ENCODE data around the gene ANO2. TPM values are rescaled to one million over a fixed set of nuclear protein-coding genes. Genes with fewer than 3 reads are reported as not detected.

The ANO2 gene
- total RNA-seq, 1 experiment from 2014 or later: 0.68 TPM

DNA sequence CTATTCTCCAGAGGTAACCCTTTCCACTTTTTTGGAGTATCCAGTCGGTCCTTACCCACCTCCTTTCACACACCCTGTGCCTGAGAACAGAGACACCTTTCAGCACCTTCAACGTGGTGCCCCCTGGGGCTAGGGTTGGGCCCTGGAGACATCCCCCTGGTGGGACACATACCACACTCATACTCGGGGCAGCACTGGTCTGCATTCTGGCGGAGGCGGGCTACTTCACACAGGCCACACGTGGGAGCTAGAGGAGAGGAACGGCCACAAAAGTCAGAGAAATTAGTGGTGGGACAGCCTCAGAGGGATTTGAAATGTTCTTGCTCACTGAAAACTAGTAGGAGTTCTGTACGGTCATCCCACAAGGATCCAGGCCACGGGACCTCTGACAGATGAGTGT is 39.8 kb upstream of the ANO2 start:
- CTCF ChIA-PET: interaction anchor here (1.5 kb wide), 1 partner anchor 53 kb away, joined by 3 read pairs; no protein-coding TSS in a partner anchor
- Mint-ChIP-seq H3K4me3 (ENCODE audit: unreplicated experiment) (no peak overlapping the region), H3K9me3 (ENCODE audit: unreplicated experiment) (no peaks in the 10 kb centered on the region), H3K27me3 (ENCODE audit: insufficient read depth, unreplicated experiment) (peaks cover 9% of the 10 kb centered on the region), H3K27ac (ENCODE audit: unreplicated experiment) (no peak overlapping the region), H3K4me1 (ENCODE audit: low read depth, unreplicated experiment) (peaks cover 6% of the 10 kb centered on the region), H3K36me3 (ENCODE audit: insufficient read depth, unreplicated experiment) (no peaks in the 10 kb centered on the region)
- Histone ChIP-seq H3K4me1 (no peaks in the 10 kb centered on the region), H3K27me3 (replicated peaks; ENCODE audit: control insufficient read depth, insufficient read depth, low read length) (no peaks in the 10 kb centered on the region), H3K36me3 (ENCODE audit: control insufficient read depth, insufficient read depth, low read length) (no peaks in the 10 kb centered on the region), H3K9me3 (no peaks in the 10 kb centered on the region), H3K4me3 (ENCODE audit: low read depth, low read length) (no peak overlapping the region)
- TF ChIP-seq, protein P1, sequence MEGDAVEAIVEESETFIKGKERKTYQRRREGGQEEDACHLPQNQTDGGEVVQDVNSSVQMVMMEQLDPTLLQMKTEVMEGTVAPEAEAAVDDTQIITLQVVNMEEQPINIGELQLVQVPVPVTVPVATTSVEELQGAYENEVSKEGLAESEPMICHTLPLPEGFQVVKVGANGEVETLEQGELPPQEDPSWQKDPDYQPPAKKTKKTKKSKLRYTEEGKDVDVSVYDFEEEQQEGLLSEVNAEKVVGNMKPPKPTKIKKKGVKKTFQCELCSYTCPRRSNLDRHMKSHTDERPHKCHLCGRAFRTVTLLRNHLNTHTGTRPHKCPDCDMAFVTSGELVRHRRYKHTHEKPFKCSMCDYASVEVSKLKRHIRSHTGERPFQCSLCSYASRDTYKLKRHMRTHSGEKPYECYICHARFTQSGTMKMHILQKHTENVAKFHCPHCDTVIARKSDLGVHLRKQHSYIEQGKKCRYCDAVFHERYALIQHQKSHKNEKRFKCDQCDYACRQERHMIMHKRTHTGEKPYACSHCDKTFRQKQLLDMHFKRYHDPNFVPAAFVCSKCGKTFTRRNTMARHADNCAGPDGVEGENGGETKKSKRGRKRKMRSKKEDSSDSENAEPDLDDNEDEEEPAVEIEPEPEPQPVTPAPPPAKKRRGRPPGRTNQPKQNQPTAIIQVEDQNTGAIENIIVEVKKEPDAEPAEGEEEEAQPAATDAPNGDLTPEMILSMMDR (IDR thresholded peaks at IDR 0.05; ENCODE audit: insufficient read depth in 1 of 2, low read depth in 1 of 2, low read length in 1 of 2, severe bottlenecking in 1 of 2, unreplicated experiment in 1 of 2): no peak
- DNase-seq: no peak
- intact Hi-C loops (cut with micrococcal nuclease; ENCODE audit: unreplicated experiment): no loop called here
- BruUV-seq (replicated peaks): no TSS peak
- POLR2A ChIA-PET: no interaction called here

DNA sequence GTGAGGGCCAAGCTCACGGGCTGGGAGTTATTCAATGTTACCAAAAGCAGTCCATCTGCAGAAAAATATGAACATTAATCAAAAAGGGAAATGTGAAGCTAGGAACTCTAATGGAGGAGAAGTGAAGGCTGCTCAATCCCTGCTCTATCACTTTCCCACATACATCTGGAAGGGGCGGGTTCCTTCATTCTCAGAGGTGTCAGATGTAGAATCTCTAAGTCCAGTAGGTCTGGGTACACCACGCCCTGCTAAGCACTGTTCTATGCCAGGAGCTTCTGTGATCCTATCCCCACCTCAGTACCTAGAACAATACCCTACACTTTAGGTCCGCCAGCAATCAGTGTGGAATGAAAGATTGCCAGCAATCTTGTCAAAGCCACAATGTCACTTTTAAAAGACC is 37.0 kb upstream of the ANO2 start:
- Histone ChIP-seq H3K36me3 (ENCODE audit: control insufficient read depth, insufficient read depth, low read length) (no peaks in the 10 kb centered on the region), H3K4me1 (no peaks in the 10 kb centered on the region), H3K4me3 (ENCODE audit: low read depth, low read length) (no peak overlapping the region), H3K9me3 (no peaks in the 10 kb centered on the region; the same call in 1 of the 2 replicates), H3K27me3 (replicated peaks; ENCODE audit: control insufficient read depth, insufficient read depth, low read length) (no peaks in the 10 kb centered on the region)
- Mint-ChIP-seq H3K9me3 (ENCODE audit: unreplicated experiment) (no peaks in the 10 kb centered on the region), H3K36me3 (ENCODE audit: insufficient read depth, unreplicated experiment) (no peaks in the 10 kb centered on the region), H3K27ac (ENCODE audit: unreplicated experiment) (no peak overlapping the region), H3K4me3 (ENCODE audit: unreplicated experiment) (no peak overlapping the region), H3K4me1 (ENCODE audit: low read depth, unreplicated experiment) (no peaks in the 10 kb centered on the region), H3K27me3 (ENCODE audit: insufficient read depth, unreplicated experiment) (peaks cover 13% of the 10 kb centered on the region)
- no TSS peak for BruUV-seq (replicated peaks)
- POLR2A ChIA-PET: no interaction called here
- no peak for DNase-seq
- TF ChIP-seq, protein P1 (IDR thresholded peaks at IDR 0.05; ENCODE audit: insufficient read depth in 1 of 2, low read depth in 1 of 2, low read length in 1 of 2, severe bottlenecking in 1 of 2, unreplicated experiment in 1 of 2): no peak
- CTCF ChIA-PET: interaction anchor here (0.7 to 1.6 kb wide), 2 partner anchors 16 to 56 kb away, joined by 4 to 6 read pairs; no protein-coding TSS in a partner anchor
- intact Hi-C loops (cut with micrococcal nuclease; ENCODE audit: unreplicated experiment): no loop called here

DNA sequence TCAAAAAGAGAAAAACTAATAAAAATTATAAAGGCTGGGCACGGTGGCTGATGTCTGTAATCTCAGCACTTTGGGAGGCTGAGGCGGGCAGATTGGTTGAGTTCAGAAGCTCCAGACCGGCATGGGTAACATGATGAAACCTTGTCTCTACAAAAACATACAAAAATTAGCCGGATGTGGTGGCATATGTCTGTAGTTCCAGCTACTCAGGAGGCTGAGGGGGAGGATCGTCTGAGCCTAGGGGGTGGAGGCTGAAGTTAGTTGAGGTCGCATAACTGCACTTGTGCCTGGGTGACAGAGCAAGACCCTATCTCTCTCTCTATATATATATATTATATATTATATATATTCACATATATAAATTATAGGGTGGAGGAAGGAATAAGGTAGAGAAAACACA is 32.5 kb upstream of the ANO2 start:
- ChIA-PET CTCF (no interaction called here), POLR2A (no interaction called here)
- intact Hi-C loops (cut with micrococcal nuclease; ENCODE audit: unreplicated experiment): no loop called here
- Mint-ChIP-seq H3K4me1 (ENCODE audit: low read depth, unreplicated experiment) (no peaks in the 10 kb centered on the region), H3K27ac (ENCODE audit: unreplicated experiment) (no peak overlapping the region), H3K4me3 (ENCODE audit: unreplicated experiment) (no peak overlapping the region), H3K9me3 (ENCODE audit: unreplicated experiment) (no peaks in the 10 kb centered on the region), H3K27me3 (ENCODE audit: insufficient read depth, unreplicated experiment) (peaks cover 34% of the 10 kb centered on the region), H3K36me3 (ENCODE audit: insufficient read depth, unreplicated experiment) (no peaks in the 10 kb centered on the region)
- H3K36me3 ChIP-seq (ENCODE audit: control insufficient read depth, insufficient read depth, low read length): no peaks in the 10 kb centered on the region
- no peaks in the 10 kb centered on the region for H3K27me3 ChIP-seq (replicated peaks; ENCODE audit: control insufficient read depth, insufficient read depth, low read length)
- no TSS peak for BruUV-seq (replicated peaks)
- TF ChIP-seq, protein P1 (IDR thresholded peaks at IDR 0.05; ENCODE audit: insufficient read depth in 1 of 2, low read depth in 1 of 2, low read length in 1 of 2, severe bottlenecking in 1 of 2, unreplicated experiment in 1 of 2): no peak
- H3K4me1 ChIP-seq: no peaks in the 10 kb centered on the region
- H3K4me3 ChIP-seq (ENCODE audit: low read depth, low read length): no peak overlapping the region
- DNase-seq: no peak
- no peaks in the 10 kb centered on the region; the same call in 1 of the 2 replicates for H3K9me3 ChIP-seq
